GM19239 (cell line): ENCODE measurements around the gene PTPRG.
"Not testable (repeated sequence)": the region's sequence is repeated elsewhere in the genome, so short reads cannot be mapped to it uniquely, and the experiment has no call there.

Experiments used
- DNase-seq: peaks from one replicate; pipeline ENCODE4 v3.0.0; 2011; ENCODE audit warnings: low spot score; ENCODE audit not compliant: insufficient read length
- FAIRE-seq: peaks from 2 replicates; lab custom pipeline; 2011; peaks lifted over from hg19 to GRCh38; lab: Jason Lieb, UNC

Gene PTPRG

DNA sequence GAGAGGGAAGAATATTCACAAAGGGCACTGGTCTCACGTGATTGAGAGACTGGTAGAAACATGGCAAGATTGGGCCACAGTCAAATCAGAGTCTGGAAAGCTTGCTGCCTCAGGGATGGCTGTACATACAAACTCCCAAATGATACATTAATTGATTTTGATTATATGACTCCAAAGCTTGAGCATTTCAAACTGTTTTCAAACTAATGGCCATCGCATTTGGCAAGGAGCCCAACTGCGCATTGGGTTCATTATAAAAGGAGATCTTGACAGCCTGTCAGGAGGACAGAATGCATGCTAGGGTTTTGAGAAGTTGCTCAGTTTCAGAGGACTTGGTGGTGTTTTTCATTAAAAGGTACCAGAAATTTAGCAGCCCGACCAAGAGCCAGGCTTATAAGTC, 117.7 kb downstream of the PTPRG start:
- FAIRE-seq (no peak), DNase-seq (no peak)

DNA sequence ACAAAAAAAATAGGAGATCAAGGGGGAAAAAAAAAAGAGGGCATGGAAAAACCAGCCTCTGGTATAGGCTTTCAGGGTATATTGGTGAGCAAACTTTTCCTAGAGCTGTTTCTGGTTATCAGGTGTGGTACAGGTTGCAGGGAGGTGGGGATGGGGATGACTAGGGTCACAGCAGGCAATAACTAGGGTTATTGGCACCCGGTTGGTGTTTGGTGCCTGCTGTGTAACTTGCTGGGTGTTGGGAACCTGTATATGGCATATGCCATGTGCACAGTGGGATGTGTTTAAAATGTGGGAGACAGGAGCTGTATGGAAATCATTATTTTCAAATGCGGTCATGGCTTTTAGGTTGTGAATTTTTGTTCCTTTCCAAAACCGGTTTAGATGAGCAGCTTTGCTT, 119.2 kb downstream of the PTPRG start:
- DNase-seq (no peak), FAIRE-seq (no peak)

DNA sequence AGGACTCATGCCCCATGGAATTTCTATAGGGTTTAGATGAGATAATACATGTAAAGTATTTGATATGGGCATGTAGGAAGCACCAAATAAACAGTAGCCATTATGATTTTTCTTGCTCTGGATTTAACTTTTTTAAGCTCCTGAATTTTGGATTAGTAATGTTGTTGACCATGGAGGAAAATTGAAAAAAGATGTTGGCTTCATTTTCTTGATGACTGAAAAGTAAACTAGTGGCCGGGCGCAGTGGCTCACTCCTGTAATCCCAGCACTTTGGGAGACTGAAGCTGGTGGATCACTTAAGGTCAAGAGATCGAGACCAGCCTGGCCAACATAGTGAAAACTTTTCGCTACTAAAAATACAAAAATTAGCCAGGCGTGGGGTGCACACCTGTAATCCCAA, 120.3 kb downstream of the PTPRG start:
- FAIRE-seq (no peak), DNase-seq (no peak)

DNA sequence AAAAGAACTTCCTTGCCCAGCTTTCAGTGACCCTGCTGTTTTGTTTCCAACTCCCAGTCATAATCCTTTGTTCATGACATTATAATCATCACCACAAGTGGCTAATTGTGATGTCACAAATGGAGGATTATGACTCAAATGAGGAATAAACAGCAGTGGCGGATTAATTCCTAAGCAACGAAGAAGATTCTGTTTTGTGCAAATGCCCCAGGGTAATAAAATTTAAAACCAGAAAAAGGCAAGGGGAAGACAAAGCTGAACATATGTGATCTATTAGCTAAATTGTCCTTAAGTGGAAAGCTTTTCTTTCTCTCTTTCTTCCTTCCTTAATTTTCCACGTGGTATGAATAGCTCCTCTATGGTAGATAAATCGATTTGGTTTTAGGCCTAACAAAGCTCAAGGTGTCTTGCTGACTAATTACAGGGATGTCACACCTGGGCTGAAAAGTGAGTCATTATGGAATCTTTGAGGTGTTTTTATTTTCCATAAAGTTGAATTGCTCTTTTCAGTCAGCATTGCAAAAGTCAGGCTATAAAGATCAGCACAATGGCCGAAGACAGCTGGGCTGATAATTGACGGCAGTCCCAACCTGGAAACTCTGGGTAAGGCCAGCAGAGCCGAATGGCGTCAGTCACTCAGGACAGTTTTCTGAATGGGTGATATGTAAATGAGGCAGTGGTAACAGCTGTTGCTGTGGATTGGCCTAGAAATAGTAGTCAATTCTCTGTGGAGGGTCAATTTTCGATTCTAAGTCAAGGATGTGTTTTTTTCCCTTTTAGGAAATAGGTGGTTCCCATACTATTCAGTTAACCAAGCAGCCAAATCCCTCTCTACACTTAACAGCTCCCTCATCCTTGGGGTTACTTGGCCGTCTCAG, 121.5 kb downstream of the PTPRG start:
- DNase-seq = no peak

DNA sequence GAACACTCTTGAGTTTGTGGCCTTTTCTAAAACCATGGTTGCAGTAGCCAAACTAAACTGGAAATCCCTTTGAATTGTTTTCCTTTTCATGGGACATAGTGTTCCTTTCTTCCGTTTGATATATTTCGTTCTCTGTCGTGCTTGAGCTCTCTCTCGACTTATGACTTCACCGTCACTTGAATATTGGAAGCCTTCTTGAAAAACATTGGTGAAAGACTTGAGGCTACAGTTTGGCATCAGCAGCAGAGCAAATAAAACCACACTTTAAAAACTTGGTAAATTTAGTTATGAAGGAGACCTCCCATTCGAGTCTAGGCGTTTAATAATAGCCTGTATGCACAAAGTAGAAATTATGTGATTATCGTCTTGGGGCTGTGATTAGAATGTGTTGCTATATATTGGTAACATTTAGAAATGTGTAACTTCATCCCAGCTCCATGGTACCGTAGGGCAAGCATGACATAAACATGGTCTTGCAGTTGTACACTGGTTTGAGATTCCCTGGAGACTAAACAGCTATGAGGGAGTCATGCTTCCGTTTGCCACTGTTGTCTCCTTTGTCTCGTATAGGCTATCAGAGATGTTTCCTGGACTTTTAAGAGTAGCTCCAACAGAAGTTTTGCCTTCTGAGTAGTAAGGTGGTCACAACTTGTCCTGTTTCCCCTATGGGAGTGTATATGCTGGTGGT, 122.3 kb downstream of the PTPRG start:
- FAIRE-seq = no peak
- no peak for DNase-seq

More for the DNA sequence above, 121.5 kb downstream of the PTPRG start:
- peak; percentile 33 for FAIRE-seq

DNA sequence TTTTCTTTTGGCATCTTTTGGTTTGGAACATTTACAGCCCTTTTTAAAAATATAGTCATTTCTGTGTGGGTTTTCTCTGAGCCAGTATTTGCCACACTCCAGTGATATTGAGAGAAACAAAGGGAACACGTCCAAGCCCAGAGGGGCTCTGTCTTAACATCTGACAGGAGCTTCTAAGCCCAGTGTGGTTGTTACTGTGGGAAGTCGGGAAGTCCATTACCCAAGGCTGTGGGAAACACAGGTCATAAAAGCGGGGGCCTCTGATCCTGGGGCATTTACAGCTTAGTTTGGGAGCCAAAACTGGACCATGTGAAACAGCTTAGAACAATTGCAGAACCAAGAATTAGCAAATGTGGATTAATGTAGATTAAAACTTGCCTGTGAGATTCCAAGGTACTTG, 123.0 kb downstream of the PTPRG start:
- no peak for DNase-seq
- no peak for FAIRE-seq

DNA sequence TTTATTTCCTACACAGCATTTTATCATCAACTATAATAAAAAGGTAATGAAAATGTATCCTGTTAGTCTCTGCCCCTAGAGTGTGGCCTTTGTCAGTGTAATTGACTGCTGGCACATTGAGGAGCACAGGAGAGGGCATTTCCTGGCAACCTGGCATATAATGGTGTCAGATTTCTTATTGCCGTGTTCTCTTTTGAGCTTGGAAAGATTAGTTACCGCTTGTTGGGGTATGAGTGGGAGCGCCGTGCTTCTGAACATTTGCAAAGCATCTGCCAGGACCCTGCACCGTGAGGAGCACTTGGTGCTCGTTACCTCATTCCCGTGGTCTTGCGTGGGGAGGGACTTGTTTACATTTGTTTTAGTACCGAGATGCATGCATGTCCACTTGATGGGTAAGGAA, 124.4 kb downstream of the PTPRG start:
- no peak for DNase-seq

DNA sequence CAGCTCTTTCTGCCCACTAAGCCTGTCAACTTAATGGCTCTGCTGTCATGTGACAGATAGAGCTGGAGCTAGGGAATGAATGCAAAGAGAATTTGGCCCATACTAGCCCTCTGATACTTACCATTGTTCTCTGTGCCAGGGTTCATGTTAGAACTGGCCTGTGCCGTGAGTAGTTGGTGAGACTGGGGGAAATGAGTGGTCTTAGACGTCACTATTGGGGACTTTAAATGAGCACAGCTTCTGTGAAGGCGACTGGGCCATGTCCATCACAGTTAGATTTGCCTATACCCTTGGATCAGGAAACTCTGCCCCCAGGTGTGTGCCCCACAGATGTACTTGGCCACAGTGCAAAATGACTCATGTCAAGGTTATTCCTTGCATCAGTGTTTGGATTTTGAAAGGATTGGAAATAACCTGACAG, 124.9 kb downstream of the PTPRG start:
- FAIRE-seq (no peak), DNase-seq (no peak)

More for the DNA sequence above, 124.4 kb downstream of the PTPRG start:
- FAIRE-seq = no peak

DNA sequence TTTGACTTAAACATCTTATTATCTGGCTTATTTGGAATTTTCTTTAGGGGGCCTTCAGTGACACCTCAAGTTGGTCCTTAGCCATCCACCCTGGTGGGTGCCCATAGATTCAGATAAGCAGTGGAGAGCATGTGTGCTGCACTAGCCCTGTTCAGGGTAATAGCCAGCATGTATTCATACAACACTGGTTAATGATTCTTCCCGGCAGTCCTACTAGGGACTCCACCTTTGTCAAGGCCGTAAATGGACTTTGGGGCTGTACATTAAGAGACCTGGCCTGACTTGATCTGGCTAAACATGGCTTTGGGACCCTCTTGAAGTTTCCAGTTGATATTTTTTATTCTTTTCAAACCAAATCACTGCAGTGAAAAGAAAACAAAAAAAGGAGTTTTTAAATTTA, 125.8 kb downstream of the PTPRG start:
- DNase-seq = no peak
- no peak for FAIRE-seq

DNA sequence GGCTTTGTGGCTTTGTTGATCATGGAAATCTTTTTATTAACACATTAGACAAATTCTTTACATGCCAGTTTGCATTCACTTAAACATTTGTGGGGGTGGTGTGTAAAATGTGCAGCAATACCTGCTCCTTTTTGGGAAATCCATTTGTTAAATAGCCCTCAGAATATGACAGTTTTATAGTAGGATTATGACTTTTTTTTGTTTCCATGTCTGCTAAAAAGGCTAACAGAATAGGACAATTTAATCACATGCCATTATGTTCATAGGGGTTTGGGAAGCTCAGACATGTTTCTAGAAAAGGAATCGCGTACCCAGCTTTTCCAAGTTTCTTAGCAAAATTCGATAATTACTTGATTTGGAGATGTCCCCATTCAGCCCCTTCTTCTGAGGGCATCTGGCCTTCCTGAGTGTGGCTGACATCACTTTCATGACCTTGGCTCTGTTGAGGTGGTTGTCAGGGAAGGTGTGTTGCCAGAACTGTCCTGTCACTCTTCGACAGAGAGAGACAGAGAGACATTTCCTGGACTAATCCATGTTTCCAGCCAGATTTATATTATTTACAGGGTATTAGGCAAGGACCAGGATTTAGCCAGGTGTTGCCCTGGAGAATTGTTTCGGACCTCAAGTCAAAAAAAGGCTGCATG, 126.4 kb downstream of the PTPRG start:
- FAIRE-seq (no peak), DNase-seq (no peak)

DNA sequence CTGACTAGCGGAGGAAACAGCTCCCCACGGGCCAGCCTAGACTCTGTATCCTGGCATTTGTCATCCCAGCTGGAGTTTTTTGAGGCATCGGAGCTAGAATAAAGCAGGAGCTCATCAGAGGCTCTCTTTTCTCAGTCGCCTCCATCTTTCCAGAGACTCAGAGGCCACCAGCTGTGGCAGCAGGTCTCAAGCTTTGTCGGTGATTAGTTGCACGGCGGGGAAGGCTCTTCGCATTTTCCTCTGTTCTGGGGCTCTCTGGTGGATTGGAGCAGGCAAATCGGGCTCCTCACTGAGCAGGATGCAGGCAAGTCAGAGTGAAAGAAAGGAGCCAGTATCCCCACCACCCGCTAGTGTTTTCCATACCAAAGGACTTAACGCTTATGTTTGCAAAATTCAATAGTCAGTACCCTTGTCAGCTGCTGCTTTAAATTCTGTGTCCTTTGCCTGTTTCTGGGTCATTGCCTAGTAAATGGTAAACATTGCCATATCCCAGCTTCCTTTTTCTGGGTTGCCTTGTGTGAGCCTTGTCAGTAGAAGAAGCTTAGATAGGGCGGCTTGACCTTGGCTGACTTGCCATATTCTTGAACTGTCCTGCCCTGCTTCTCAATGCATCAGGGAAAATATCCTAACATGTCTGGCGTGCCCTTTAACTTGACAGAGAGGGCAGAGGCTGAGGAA, 127.1 kb downstream of the PTPRG start:
- FAIRE-seq = no peak
- DNase-seq = no peak

DNA sequence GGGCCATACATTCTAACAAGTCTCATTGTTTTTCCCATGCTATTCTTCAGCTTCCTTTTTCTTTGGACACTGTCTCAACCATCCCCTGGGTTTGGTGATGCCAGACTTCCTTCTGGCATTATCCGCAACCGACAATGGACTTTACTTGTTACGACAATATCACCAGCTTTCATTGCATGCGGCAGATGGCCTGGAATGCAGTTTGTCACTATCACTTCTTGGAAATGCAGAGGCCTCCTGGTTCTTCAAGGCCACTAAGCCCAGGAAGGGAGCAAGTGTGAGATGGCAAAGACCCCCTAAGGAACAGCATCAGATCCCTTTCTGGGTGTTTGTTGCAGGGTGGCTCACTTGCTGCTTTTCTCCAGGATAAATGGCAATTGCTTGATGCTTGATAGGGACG, 128.6 kb downstream of the PTPRG start:
- DNase-seq = no peak
- FAIRE-seq = no peak

DNA sequence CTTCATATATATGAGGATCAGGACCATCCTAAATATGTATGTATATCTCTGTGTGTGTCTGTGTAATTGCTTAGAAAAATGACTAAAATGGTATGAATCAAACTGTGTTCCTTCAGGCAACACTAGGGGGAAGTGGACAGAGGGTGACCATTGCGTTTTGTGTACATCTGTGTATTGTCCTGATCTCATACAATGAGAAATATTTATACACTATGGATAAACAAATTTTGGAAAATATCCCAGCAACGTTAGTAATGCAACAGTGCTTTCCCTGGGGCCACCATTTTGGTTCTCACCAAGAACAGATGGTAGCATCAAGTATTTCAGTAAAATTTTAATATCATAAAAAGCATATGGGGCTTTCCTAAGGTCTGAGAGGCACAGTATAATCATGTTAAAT, 130.1 kb downstream of the PTPRG start:
- DNase-seq = no peak
- FAIRE-seq = no peak

DNA sequence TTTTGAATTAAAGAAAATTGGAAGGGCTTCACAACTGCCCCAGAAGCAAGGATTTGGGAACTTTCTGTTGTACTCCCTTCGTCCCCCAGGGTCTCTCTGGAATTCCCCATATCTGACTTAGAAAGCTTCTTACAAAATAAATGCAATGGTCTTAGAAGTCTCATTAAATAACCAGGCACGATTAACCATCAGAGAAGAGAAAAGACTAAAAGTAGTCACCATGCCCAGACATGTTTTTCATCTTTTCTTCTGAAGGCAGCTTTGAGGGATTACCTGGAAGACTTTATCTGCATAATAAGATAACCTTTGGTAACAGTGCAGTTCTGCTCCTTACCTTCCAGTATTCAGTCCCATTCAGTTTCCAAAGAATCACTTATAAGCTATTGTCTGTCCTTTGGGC, 135.9 kb downstream of the PTPRG start:
- DNase-seq (no peak), FAIRE-seq (no peak)

DNA sequence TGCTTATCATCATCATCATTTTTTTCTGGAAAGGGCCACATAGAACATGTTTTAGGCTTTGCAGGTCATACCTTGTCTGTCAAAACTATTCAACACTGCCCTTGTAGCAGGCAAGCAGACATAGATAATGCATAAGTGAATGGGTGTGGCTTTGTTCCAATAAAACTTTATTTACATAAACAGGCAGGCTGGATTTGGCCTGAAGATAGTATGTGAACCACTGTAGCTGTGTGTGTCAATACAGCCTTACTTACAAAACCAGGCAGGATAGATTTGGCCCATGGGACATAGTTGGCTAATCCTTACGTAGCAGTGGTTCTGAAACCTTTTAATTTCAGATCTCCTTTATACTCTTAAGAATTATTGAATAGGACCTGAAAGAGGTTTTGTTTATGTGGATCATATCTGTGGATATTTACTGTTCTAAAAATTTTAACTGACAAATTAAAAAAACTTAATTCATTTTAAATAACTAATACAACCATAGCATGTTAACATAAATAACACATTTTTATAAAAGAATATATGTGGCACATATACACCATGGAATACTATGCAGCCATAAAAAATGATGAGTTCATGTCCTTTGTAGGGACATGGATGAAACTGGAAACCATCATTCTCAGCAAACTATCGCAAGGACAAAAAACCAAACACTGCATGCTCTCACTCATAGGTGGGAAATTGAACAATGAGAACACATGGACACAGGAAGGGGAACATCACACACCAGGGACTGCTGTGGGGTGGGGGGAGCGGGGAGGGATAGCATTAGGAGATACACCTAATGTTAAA, 137.1 kb downstream of the PTPRG start:
- not testable (repeated sequence) for FAIRE-seq

DNA sequence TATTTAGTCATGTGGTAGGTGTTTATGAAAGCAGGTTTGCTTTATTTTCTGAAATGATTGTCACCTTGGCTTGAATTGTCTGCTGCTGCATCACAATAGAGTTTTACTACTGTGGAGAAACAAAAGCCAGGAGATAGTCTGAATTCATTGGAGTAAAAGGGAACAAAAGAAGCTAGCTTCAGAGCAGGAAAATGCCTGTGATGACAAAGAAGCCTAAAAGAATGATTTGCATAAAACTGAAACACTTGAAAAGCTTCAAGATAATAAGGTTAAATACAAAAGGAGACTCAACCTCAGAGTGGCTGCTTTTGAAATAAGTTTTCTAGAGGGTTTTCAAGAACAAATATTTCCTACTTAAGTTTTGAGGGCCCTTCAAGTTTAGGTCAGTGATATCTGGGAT, 138.3 kb downstream of the PTPRG start:
- no peak for FAIRE-seq

More for the DNA sequence above, 137.1 kb downstream of the PTPRG start:
- not testable (repeated sequence) for DNase-seq

DNA sequence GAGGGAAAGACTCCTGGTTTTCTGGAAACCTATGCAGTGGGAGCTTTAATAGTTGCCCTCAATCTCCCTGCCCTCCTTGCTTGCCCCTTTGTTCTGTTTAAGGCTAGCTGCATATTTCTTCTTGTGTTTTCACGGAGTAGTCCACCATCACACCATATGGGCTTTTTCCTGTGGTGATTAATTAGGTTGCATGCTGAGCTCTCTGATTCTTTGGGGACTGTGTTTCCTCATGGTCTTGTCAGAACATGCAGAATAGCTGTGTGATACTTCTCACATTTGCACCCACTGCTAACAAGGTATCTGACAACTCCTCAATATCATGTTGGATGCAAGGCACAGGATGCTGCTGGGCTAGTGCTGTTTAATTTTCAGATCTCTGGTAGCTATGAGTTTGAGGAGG, 139.6 kb downstream of the PTPRG start:
- FAIRE-seq (no peak), DNase-seq (no peak)

More for the DNA sequence above, 138.3 kb downstream of the PTPRG start:
- no peak for DNase-seq

DNA sequence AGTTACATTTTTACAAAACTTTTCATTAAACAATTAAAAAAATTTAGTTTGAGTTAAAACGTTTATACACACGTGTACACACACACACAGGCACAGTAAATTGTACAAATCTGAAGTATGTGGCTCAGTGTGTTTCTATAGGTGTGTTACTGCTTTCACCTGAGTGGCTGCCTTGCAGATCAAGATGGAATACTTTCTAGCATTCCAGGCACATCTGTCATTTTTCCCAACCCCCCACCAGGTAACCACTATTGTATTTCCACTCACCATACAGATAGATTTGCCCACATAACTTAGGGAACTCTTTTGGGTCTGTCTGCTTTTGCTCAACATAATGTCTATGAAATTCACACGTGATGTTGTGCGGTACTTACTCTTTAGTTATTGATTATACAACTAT, 141.1 kb downstream of the PTPRG start:
- FAIRE-seq = no peak
- no peak for DNase-seq

DNA sequence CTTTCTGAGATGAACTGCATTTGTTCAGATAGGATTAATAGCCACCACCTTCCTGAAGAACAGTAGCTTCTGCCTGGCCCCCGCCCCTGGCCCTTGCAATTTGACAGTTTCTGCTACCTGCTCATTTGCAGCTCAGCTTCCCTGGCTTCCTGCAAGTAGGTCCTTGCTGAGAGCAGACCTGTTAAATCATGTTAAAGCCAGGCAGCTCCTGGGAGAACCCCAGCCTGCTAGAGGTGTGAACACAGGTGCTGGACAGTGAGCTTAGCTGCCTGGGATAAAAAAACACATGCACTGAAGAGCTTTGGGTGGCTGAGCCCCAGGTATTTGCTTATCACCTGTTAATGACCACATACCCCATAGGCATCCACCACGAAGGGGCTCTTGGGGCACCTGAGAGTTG, 143.4 kb downstream of the PTPRG start:
- DNase-seq (no peak), FAIRE-seq (no peak)

DNA sequence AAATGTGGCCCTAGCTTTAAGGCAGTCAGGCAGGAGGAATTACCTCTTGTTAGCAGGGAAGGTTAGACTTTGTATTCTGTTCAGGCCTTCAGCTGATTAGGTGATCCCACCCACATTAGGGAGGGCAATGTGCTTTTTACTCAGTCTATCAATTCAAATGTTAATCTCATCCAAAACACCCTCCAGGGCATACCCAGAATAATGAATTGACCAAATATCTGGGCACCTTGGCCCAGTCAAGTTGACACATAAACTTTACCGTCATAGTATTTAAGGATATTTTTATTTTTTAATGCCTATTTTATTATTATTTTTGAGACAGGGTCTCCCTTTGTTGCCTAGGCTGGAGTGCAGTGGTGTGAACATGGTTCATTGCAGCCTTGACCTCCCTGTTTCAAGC, 146.1 kb downstream of the PTPRG start:
- DNase-seq = no peak
- FAIRE-seq = no peak
